ENCODE results near the gene RNASE13.
"Not testable (repeated sequence)": the region's sequence is repeated elsewhere in the genome, so short reads cannot be mapped to it uniquely, and the experiment has no call there.

Gene RNASE13

GRCh38 chr14:20988717-20989470, 45.7 kb downstream of the RNASE13 start:
- DNase-seq (ENCODE audit: insufficient read length, low spot score): no peak
- TF ChIP-seq POLR2A (IDR thresholded peaks at IDR 0.05; ENCODE audit: low read depth, low read length) (no peak), SPI1 (IDR thresholded peaks at IDR 0.05; ENCODE audit: low read depth, low read length) (no peak), PAX5 (IDR thresholded peaks at IDR 0.05; ENCODE audit: insufficient read depth, low read length, severe bottlenecking) (no peak), POLR2AphosphoS5 (IDR thresholded peaks at IDR 0.05; ENCODE audit: low read depth, low read length) (no peak), TAF1 (IDR thresholded peaks at IDR 0.05; ENCODE audit: low read depth, low read length) (no peak), POU2F2 (IDR thresholded peaks at IDR 0.05; ENCODE audit: low read depth, low read length) (no peak)
- FAIRE-seq: no peak

- no peak for FAIRE-seq
- no peak for DNase-seq (ENCODE audit: insufficient read length, low spot score)
- TF ChIP-seq POLR2A (IDR thresholded peaks at IDR 0.05; ENCODE audit: low read depth, low read length): no peak
- TF ChIP-seq POU2F2 (IDR thresholded peaks at IDR 0.05; ENCODE audit: low read depth, low read length): no peak
- no peak for TF ChIP-seq SPI1 (IDR thresholded peaks at IDR 0.05; ENCODE audit: low read depth, low read length)
- TF ChIP-seq PAX5 (IDR thresholded peaks at IDR 0.05; ENCODE audit: insufficient read depth, low read length, severe bottlenecking): no peak
- TF ChIP-seq TAF1 (IDR thresholded peaks at IDR 0.05; ENCODE audit: low read depth, low read length): no peak
- no peak for TF ChIP-seq POLR2AphosphoS5 (IDR thresholded peaks at IDR 0.05; ENCODE audit: low read depth, low read length)
Measured at GRCh38 chr14:20986811-20987210, 47.8 kb downstream of the RNASE13 start.

- FAIRE-seq; DNase-seq (ENCODE audit: insufficient read length, low spot score): not testable (repeated sequence)
Measured at GRCh38 chr14:20985650-20986049, 49.0 kb downstream of the RNASE13 start.
